Suppressor macrophage (primary cell): ENCODE results near the gene KCTD14.
A peak's percentile ranks its signal among the peaks of the same experiment; 100 is the strongest.
"Not testable (repeated sequence)": the region's sequence is repeated elsewhere in the genome, so short reads cannot be mapped to it uniquely, and the experiment has no call there.

Experiments used
- DNase-seq, 4 experiments: peaks; one replicate each; pipeline ENCODE4 v3.0.0-alpha.2; 2020 to 2022

KCTD14 gene

GRCh38 chr11:78020246-78020645 lies 2.8 kb downstream of the KCTD14 start:
- DNase-seq: no peak

DNA sequence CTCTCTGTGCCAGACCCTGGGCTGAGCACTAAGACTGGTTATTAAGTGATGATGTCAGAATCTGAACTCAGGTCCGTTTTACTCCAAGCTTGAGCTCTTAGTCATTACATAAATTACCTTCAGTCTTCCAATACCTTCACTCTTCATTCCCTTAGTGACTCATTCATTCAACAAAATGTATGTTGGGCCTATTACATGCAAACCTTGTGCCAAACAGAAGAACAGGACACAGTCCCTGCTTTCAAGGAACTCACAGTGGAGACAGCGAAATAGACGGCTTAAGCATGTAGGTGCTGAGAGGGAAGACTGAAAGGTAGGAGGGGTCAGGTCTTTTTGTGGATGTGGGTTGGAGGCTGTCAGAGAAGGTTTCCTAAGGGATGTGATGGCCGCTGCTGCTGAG lies 3.3 kb downstream of the KCTD14 start:
- no peak for DNase-seq

DNA sequence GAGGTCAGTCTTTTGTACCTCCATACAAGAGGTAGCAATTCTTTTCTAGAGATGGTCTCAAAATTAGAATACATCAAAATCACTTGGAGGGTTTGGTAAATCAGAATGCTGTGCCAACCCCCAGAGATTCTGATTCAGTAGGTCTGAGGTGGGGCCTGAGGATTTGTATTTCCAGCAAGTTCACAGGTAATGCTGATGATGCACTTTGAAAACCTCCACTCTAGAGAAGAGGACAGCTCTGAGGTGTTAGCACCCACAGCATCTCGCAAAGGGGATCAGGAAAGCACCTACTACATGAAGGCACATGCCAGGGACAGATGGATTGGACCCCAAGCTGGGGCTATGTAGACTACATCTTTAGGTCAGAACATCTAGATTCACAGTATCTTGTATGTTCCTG lies 7.2 kb downstream of the KCTD14 start:
- no peak for DNase-seq

DNA sequence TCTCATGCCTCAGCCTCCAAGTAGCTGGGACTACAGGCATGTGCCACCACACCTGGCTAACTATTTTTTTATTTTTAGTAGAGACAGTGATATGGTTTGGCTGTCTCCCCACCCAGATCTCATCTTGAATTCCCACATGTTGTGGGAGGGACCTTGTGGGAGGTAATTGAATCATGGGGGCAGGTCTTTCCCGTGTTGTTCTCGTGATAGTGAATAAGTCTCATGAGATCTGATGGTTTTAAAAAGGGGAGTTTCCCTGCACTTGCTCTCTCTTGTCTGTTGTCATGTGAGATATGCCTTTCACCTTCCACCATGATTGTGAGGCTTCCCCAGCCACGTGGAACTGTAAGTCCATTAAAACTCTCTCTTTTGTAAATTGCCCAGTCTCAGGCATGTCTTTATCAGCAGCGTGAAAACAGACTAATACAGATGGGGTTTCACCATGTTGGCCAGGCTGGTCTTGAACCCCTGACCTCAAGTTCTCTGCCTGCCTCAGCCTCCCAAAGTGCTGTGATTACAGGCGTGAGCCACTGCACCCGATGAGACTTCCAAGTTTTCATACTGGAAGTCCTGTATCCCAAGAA lies 8.0 kb downstream of the KCTD14 start:
- peak in 1 of 4 experiments; percentile 19 for DNase-seq

DNA sequence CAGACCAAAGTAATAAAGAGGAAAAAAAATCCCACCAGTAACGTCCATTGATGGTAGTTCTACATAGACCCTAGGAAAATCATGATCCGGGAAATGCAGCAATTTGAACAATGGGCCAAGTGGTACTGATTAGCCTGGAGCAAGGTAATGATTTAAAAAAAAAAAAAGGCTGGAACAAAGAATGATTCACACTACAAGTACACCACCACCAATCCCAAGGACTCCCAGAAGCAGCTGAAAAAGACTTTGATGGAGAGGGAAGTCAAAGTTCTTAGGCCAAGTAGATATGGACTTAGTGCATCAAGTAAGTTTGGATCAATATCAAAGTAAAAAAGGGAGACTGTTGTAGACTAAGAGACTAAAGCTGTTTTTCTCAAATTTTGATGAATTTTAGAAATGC lies 11.8 kb downstream of the KCTD14 start:
- no peak for DNase-seq

DNA sequence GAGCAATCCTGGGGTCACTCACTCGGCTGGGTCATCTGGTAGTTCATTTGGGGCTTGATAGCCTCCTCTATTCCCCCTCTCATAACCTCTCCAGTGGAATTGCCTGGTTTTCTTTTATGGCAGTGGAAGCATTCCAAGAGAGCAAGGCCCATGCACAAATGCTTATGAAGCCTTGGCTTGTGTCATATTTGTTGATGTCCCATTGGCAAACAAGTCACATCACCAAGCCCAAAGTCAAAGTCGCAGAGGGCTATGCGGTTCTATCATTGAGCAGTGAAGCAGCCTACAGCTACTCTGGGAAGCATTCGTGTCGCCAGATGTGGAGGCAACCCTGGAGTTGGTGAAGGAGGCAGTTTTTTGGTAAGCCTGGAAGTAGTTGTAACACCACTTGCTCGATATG lies 12.3 kb downstream of the KCTD14 start:
- no peak for DNase-seq

- DNase-seq: no peak
Observed at GRCh38 chr11:78010304-78010703, 12.8 kb downstream of the KCTD14 start.

GRCh38 chr11:78009062-78009461 lies 14.0 kb downstream of the KCTD14 start:
- DNase-seq: no peak

DNA sequence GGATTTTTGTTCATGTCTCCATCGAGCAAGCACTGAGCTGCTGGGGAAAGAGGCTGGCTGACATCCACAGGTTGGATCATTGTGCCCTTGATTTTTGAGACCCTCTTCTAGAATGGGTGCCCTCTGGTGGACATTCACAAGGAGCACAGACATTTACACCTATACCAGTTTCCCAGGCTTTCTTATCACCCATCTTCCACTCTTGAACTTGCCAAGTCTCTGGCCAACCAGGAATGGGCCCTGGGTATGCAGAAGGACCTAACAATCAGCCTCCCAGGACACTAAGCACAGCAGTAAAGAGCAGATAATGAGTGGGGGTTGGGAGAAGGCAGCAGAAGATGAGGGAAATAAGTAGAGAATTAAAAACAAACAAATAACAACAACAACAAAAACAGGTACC lies 22.9 kb downstream of the KCTD14 start:
- peak; percentile 48 to 69 (median 56) for DNase-seq

GRCh38 chr11:77999446-78000030 lies 23.5 kb downstream of the KCTD14 start:
- DNase-seq: no peak

- peak; percentile 98 to 99 (median 99) for DNase-seq
Observed at GRCh38 chr11:77994434-77995362, 28.4 kb downstream of the KCTD14 start, which contains the start of gene INTS4. TSS of gene INTS4 (minus strand) at chr11:77994668. CDS start at chr11:77994643, 25 bp downstream.

DNA sequence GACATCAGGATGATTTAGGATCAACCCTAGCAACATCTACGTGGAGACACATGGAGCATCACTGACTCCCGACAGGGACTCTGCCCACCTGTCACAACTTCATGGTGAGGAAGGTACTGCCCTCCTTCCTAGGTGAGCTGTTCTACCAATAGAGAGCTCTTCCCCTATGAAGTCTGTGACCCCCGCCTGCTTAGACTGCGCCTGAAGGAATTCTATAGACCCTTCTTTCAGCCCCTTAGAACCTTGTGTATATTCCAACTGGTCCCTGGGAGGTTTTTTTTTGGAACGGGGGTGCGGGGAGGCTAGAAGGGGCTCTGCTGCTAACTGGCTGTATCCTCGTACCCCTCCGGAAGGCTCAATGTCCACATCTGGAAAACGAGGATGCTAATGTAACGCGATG lies 29.2 kb downstream of the KCTD14 start:
- DNase-seq: no peak

- DNase-seq: no peak
Observed at GRCh38 chr11:77990981-77991380, 32.1 kb downstream of the KCTD14 start.

DNA sequence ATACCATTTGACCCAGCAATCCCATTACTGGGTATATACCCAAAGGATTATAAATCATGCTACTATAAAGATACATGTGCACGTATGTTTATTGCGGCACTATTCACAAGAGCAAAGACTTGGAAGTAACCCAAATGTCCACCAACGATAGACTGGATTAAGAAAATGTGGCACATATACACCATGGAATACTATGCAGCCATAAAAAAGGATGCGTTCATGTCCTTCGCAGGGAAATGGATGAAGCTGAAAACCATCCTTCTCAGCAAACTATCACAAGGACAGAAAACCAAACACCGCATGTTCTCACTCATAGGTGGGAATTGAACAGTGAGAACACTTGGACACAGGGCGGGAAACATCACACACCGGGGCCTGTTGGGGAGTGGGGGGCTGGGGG lies 36.6 kb downstream of the KCTD14 start:
- not testable (repeated sequence) for DNase-seq

DNA sequence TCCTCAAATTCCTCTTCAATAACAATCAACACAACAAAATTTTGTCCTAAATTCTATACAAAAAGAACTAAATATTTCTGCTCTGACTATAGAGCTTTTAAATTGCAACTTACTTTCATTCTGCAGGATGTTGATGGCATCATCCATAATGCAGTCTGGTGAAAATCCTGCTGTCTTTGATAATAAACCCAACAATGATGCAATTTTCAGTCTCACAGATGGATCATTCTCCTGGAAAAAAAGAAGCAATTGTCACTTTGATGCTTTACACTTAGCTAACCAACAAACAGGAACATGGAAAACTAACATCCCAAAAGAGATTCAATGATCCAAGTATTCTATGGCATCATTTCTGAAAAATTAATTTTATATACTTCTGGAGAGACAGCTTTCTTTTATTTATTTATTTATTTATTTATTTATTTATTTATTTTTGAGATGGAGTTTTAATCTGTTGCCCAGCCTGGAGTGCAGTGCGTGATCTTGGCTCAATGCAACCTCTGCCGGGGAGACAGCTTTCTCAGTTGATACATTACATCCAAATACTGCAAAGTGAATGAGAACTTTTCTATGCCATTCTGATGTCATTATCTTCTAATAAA lies 41.6 kb downstream of the KCTD14 start:
- no peak for DNase-seq

GRCh38 chr11:77968337-77968736 lies 54.7 kb downstream of the KCTD14 start:
- DNase-seq: peak in 2 of 4 experiments; percentile 8 to 15

DNA sequence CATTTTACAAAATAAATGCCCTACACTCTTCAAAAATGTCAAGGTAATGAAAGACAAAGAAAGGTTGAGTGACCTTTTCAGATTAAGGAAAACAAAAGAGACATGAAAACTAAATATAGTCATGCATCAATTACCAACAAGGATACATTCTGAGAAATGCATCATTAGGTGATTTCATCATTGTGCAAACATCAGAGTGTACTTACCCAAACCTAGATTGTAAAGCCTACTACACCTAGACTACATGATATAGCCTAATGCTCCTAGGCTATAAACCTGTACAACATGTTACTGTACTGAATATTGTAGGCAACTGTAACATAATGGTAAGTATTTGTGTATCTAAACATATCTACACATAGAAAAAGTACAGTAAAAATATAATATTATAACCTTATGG lies 55.3 kb downstream of the KCTD14 start:
- no peak for DNase-seq

DNA sequence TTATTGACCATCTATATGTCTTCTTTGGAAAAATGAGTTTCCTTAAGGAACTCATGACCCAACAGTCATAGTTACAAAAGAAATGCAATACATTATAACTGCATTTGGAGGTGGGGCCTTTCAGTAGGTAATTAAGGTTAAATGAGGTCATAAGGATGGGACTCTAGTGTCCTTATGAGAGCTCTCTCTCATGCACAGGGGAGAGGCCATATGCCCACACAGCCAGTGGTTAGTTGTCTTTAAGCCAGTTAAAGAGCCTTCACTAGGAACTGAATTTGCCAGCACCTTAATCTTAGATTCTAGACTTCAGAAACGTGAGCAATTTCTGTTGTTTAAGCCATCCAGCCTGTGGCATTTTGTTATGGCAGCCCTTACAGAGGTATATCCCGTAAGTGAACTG lies 56.0 kb downstream of the KCTD14 start:
- DNase-seq: no peak

DNA sequence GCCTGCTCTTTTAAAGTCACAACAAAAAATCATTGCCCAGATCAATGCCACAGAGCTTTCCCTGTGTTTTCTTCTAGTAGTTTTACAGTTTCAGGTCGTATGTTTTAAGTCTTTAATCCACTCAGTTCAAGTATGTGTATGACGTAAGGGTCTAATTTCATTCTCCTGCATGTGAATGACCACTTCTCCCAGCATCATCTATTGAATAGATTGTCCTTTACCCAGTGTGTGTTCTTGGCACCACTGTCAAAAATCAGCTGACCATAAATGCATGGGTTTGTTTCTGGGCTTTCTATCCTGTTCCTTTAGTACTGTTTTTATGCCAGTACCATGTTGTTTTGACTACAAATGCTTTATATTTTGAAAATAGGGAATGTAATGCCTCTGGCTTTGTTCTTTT lies 56.7 kb downstream of the KCTD14 start:
- DNase-seq: no peak
